GM12878 (cell line): ENCODE data around the gene SLC25A15. TPM values are rescaled to one million over a fixed set of nuclear protein-coding genes. Genes with fewer than 3 reads are reported as not detected.

Source experiments
- ATAC-seq: fragments of 200-7000 bp; cut with Tn5 transposase; 3 replicates; pipeline ENCODE4 v1.9.1; 2020; ENCODE audit warnings: mild to moderate bottlenecking, moderate library complexity
- BruUV-seq: library from RNA; stranded (reverse); fragments of 400-500 nt; replicated peaks from 2 replicates; lab custom pipeline; 2021; lab: Mats Ljungman, UMichigan
- CTCF ChIA-PET: fragments of 300-600 bp; sonication (Branson Sonifier 250); formaldehyde crosslinking; extraction: SDS; loops from one replicate; lab custom pipeline; 2021; ENCODE audit warnings: inconsistent platforms; lab: Yijun Ruan, JAX
- POLR2A ChIA-PET: fragments of 350-600 bp; formaldehyde crosslinking; extraction: SDS; loops from one replicate; lab custom pipeline; 2021; ENCODE audit warnings: inconsistent platforms; lab: Charles Lee
- RAD21 ChIA-PET: fragments of 300-600 bp; sonication (Branson Sonifier 250); formaldehyde crosslinking; loops from one replicate; lab custom pipeline; 2023; ENCODE audit warnings: antibody characterized with exemption; ENCODE audit not compliant: unreplicated experiment; lab: Charles Lee
- SMC1A ChIA-PET: fragments of 300-600 bp; sonication (Branson Sonifier 250); formaldehyde crosslinking; loops from one replicate; lab custom pipeline; 2023; ENCODE audit not compliant: unreplicated experiment, uncharacterized antibody; lab: Charles Lee
- DNase-seq: peaks from one replicate; pipeline ENCODE4 v3.0.0-alpha.2; 2011; ENCODE audit warnings: low read depth, low spot score
- FAIRE-seq: peaks from 3 replicates; lab custom pipeline; 2011; peaks lifted over from hg19 to GRCh38; lab: Jason Lieb, UNC
- H2AFZ ChIP-seq: 2 replicates; pipeline ENCODE4 v1.6.0; 2011; ENCODE audit warnings: low read depth, low read length, control low read depth; ENCODE audit not compliant: control insufficient read depth
- H3K27ac ChIP-seq: 2 replicates; pipeline ENCODE4 v1.5.1; 2011; ENCODE audit warnings: control low read depth; ENCODE audit not compliant: control insufficient read depth, insufficient read depth
- H3K27me3 ChIP-seq, 2 experiments: replicated peaks in 1 of 2; 2 replicates each; pipeline versions ENCODE4 v1.6.0 to v1.6.1; 2011; ENCODE audit warnings: low read length in 1 of 2; ENCODE audit not compliant: control insufficient read depth in 2 of 2, insufficient read depth in 2 of 2
- H3K36me3 ChIP-seq, 2 experiments: 2 replicates each; pipeline ENCODE4 v1.5.1; 2011; ENCODE audit warnings: low read length in 1 of 2; ENCODE audit not compliant: control insufficient read depth in 2 of 2, insufficient read depth in 2 of 2
- H3K4me1 ChIP-seq: 2 replicates; pipeline ENCODE4 v1.6.1; 2011; ENCODE audit warnings: mild to moderate bottlenecking, low read length, moderate library complexity, mixed read lengths; ENCODE audit not compliant: control insufficient read depth, insufficient read depth
- H3K4me2 ChIP-seq: 2 replicates; pipeline ENCODE4 v1.6.0; 2011; ENCODE audit warnings: control low read depth; ENCODE audit not compliant: control insufficient read depth, insufficient read depth
- H3K4me3 ChIP-seq: fragments of 200-600 bp; sonication (generic); 2 replicates; pipeline ENCODE4 v1.5.1; 2016
- H3K79me2 ChIP-seq: 2 replicates; pipeline ENCODE4 v1.6.0; 2011; ENCODE audit warnings: low read length; ENCODE audit not compliant: control insufficient read depth, insufficient read depth
- H3K9ac ChIP-seq: 2 replicates; pipeline ENCODE4 v1.8.0; 2011; ENCODE audit warnings: low read length, control low read depth, mixed read lengths; ENCODE audit not compliant: control insufficient read depth, insufficient read depth
- H3K9me3 ChIP-seq: replicated peaks from 3 replicates; pipeline ENCODE4 v1.5.1; 2011; ENCODE audit warnings: mild to moderate bottlenecking, low read length; ENCODE audit not compliant: control insufficient read depth, insufficient read depth
- H4K20me1 ChIP-seq: 2 replicates; pipeline ENCODE4 v1.6.0; 2011; ENCODE audit not compliant: control insufficient read depth, insufficient read depth
- CBX3 ChIP-seq: fragments of 200-600 bp; sonication (generic); IDR thresholded peaks from 2 replicates; pipeline ENCODE4 v1.6.1; 2016; ENCODE audit warnings: low read depth, borderline replicate concordance
- NFYB ChIP-seq: IDR thresholded peaks from 2 replicates; pipeline ENCODE4 v1.6.1; 2011; ENCODE audit warnings: low read depth, mild to moderate bottlenecking, low read length, improper control_type of control experiment, moderate library complexity; ENCODE audit not compliant: insufficient read depth
- TBL1XR1 ChIP-seq: IDR thresholded peaks from 2 replicates; pipeline ENCODE4 v1.6.1; 2012; ENCODE audit warnings: low read depth, low read length, improper control_type of control experiment
- WRNIP1 ChIP-seq: IDR thresholded peaks from 2 replicates; pipeline ENCODE4 v1.6.1; 2011; ENCODE audit warnings: low read depth, low read length, improper control_type of control experiment, borderline replicate concordance
- WGBS: methylation state at CpG from one replicate; pipeline ENCODE4 v1.1.6; 2016; ENCODE audit warnings: low lambda C conversion rate; ENCODE audit not compliant: insufficient replicate concordance, insufficient coverage; ENCODE audit errors: missing lambda C conversion rate; 5-methylcytosine and 5-hydroxymethylcytosine counted together
- in situ Hi-C: fragments of 300-500 bp; cut with MboI; formaldehyde crosslinking; loops from 9 replicates; pipeline ENCODE4 v1.14.3; 2018; ENCODE audit warnings: mixed read lengths
- intact Hi-C: fragments of 100-400 bp; cut with micrococcal nuclease; formaldehyde crosslinking; loops from one replicate; pipeline ENCODE4 v1.14.2; 2022; ENCODE audit not compliant: unreplicated experiment
- polyA plus RNA-seq, 11 experiments: library from polyadenylated mRNA; depleted of rRNA in 4 of 11; unstranded in 6 of 11; stranded (reverse) in 5 of 11; fragments of >200 nt; fragmentation: Nextera tagmentation in 4 of 11; fragmentation: Illumina TruSeq in 1 of 11; extraction: Ambion mirVana in 4 of 11; extraction: Trizol in 1 of 11; gene quantifications; 1 replicate in 1 of 11; 2 replicates in 10 of 11; pipeline versions ENCODE4 v1.2.1 to v1.2.3, GENCODE V29; 2011 to 2016; ENCODE audit warnings: inconsistent platforms in 2 of 11, missing spikeins in 2 of 11, low read depth in 1 of 11
- total RNA-seq, 4 experiments: library from RNA; depleted of rRNA in 3 of 4; stranded (reverse); fragments of >200 nt in 3 of 4; fragmentation: Illumina TruSeq in 1 of 4; extraction: Trizol in 1 of 4; gene quantifications; 2 replicates each; pipeline versions ENCODE4 v1.2.1 to v1.2.3, GENCODE V29; 2013 to 2021
- TF ChIP-seq, protein P1 (sequence below): IDR thresholded peaks from 2 replicates; pipeline ENCODE4 v1.6.1; 2012; ENCODE audit warnings: low read length, inconsistent platforms
- TF ChIP-seq, protein P2 (sequence below): IDR thresholded peaks from 2 replicates; pipeline ENCODE4 v1.6.1; 2011; ENCODE audit warnings: low read depth, mild to moderate bottlenecking, low read length, moderate library complexity, borderline replicate concordance; ENCODE audit errors: extremely low read depth
- TF ChIP-seq, protein P3 (sequence below): fragments of 450-650 bp; IDR thresholded peaks from 2 replicates; pipeline ENCODE4 v1.6.1; 2018; ENCODE audit warnings: mild to moderate bottlenecking, low read depth, moderate library complexity; ENCODE audit not compliant: partially characterized antibody

The SLC25A15 gene
- total and polyA plus RNA-seq, 10 of the 15 experiments (the other 5 are each of a cell fraction or from before 2014, with no cell fraction given): 2.7 to 20.6 (median 15.0) TPM

DNA sequence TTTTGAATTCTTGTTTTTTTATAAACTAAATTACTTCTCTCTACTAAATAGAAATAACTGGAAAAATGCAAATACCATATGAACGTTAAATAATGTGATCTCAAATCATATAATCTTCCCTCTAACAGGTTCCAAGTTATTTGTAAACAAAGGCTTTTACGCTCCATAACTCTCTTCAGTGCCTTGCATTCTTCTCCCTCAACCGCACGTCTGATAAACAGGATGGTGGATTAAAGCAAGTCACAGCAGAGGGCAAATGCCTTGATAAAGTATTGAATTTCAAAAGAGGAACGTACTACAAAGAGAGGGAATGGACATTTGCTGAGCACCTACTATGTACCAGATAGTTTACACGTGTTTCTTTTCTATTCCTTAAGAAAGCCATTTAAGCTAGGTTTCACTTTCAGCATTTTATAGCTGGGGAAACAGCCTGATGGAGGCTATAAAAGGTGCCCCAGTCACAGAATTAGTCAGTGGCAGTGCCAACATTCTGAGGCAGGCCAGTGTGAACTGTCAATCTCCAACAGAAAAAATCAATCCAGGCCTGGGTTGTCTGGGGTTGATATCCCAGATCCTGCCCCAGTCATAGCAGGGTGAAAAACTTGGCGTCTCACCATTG lies 34.2 kb upstream of the SLC25A15 start:
- no peak overlapping the region for H3K4me3 ChIP-seq
- TF ChIP-seq TBL1XR1: no peak
- TF ChIP-seq, protein P1, sequence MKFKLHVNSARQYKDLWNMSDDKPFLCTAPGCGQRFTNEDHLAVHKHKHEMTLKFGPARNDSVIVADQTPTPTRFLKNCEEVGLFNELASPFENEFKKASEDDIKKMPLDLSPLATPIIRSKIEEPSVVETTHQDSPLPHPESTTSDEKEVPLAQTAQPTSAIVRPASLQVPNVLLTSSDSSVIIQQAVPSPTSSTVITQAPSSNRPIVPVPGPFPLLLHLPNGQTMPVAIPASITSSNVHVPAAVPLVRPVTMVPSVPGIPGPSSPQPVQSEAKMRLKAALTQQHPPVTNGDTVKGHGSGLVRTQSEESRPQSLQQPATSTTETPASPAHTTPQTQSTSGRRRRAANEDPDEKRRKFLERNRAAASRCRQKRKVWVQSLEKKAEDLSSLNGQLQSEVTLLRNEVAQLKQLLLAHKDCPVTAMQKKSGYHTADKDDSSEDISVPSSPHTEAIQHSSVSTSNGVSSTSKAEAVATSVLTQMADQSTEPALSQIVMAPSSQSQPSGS: no peak
- no peak for TF ChIP-seq CBX3
- TF ChIP-seq, protein P2, sequence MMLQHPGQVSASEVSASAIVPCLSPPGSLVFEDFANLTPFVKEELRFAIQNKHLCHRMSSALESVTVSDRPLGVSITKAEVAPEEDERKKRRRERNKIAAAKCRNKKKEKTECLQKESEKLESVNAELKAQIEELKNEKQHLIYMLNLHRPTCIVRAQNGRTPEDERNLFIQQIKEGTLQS: no peak
- no peak for TF ChIP-seq WRNIP1
- no peak for TF ChIP-seq NFYB
- TF ChIP-seq, protein P3, sequence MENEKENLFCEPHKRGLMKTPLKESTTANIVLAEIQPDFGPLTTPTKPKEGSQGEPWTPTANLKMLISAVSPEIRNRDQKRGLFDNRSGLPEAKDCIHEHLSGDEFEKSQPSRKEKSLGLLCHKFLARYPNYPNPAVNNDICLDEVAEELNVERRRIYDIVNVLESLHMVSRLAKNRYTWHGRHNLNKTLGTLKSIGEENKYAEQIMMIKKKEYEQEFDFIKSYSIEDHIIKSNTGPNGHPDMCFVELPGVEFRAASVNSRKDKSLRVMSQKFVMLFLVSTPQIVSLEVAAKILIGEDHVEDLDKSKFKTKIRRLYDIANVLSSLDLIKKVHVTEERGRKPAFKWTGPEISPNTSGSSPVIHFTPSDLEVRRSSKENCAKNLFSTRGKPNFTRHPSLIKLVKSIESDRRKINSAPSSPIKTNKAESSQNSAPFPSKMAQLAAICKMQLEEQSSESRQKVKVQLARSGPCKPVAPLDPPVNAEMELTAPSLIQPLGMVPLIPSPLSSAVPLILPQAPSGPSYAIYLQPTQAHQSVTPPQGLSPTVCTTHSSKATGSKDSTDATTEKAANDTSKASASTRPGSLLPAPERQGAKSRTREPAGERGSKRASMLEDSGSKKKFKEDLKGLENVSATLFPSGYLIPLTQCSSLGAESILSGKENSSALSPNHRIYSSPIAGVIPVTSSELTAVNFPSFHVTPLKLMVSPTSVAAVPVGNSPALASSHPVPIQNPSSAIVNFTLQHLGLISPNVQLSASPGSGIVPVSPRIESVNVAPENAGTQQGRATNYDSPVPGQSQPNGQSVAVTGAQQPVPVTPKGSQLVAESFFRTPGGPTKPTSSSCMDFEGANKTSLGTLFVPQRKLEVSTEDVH: no peak
- no peaks in the 10 kb centered on the region for H3K9me3 ChIP-seq
- SMC1A ChIA-PET: interaction anchor here (0.6 to 1.0 kb wide), 2 partner anchors 12 to 23 kb away, joined by 3 read pairs; no protein-coding TSS in a partner anchor
- H3K9ac ChIP-seq: peak overlapping the region; percentile 7; the same call in 1 of the 2 replicates
- H4K20me1 ChIP-seq: no peaks in the 10 kb centered on the region
- RAD21 ChIA-PET: interaction anchor here (0.7 kb wide), 1 partner anchor 13 kb away, joined by 3 read pairs; no protein-coding TSS in a partner anchor
- 30% methylated on average over 7 of the region's 7 CpGs for WGBS
- H2AFZ ChIP-seq: no peak overlapping the region
- no TSS peak for BruUV-seq
- intact Hi-C loops: no loop called here
- in situ Hi-C loops: no loop called here
- CTCF ChIA-PET: no interaction called here
- H3K27ac ChIP-seq: peak overlapping the region; percentile 46
- H3K27me3 ChIP-seq: no peaks in the 10 kb centered on the region
- H3K79me2 ChIP-seq: peaks cover 3% of the 10 kb centered on the region
- peaks cover 19% of the 10 kb centered on the region for H3K4me1 ChIP-seq
- peaks cover 1 to 13% of the 10 kb centered on the region in 2 experiments for H3K36me3 ChIP-seq
- no peak for FAIRE-seq
- POLR2A ChIA-PET: no interaction called here
- no peak for DNase-seq
- ATAC-seq: peak; percentile 73
- peak overlapping the region; percentile 62 for H3K4me2 ChIP-seq
